H1 (cell line): ENCODE measurements around the gene CASK. TPM values are rescaled to one million over a fixed set of nuclear protein-coding genes. Genes with fewer than 3 reads are reported as not detected.

Source experiments
- CHD1 ChIP-seq: IDR thresholded peaks from 2 replicates; pipeline ENCODE4 v1.6.1; 2012; ENCODE audit warnings: low read depth, low read length, improper control_type of control experiment
- CTBP2 ChIP-seq: IDR thresholded peaks from 2 replicates; pipeline ENCODE4 v1.7.0; 2011; ENCODE audit warnings: borderline replicate concordance, mild to moderate bottlenecking, moderate library complexity, mixed read lengths, low read length; ENCODE audit not compliant: insufficient read depth, insufficient read length
- EZH2 ChIP-seq: fragments of 200-600 bp; sonication (generic); IDR thresholded peaks from 2 replicates; pipeline ENCODE4 v1.7.1; 2012; ENCODE audit warnings: low read depth, mild to moderate bottlenecking, moderate library complexity, low read length, inconsistent platforms; ENCODE audit not compliant: severe bottlenecking
- NANOG ChIP-seq: IDR thresholded peaks from 2 replicates; pipeline ENCODE4 v1.6.1; 2011; ENCODE audit warnings: low read length, low read depth, mild to moderate bottlenecking, inconsistent platforms; ENCODE audit not compliant: insufficient read depth, poor library complexity, severe bottlenecking
- POLR2A ChIP-seq, 2 experiments: IDR thresholded peaks; 1 replicate in 1 of 2; 2 replicates in 1 of 2; pipeline ENCODE4 v1.6.1; 2011; ENCODE audit warnings: low read depth in 2 of 2, low read length in 2 of 2, mild to moderate bottlenecking in 2 of 2; ENCODE audit errors: control extremely low read depth in 1 of 2
- SP4 ChIP-seq: IDR thresholded peaks from 2 replicates; pipeline ENCODE4 v1.6.1; 2012; ENCODE audit warnings: low read length, inconsistent platforms
- TCF12 ChIP-seq: IDR thresholded peaks from 2 replicates; pipeline ENCODE4 v1.6.1; 2011; ENCODE audit warnings: low read depth, mild to moderate bottlenecking, low read length
- YY1 ChIP-seq: IDR thresholded peaks from 2 replicates; pipeline ENCODE4 v1.6.1; 2011; ENCODE audit warnings: low read depth, mild to moderate bottlenecking, low read length
- polyA plus RNA-seq, 7 experiments: library from polyadenylated mRNA; depleted of rRNA in 3 of 7; stranded (reverse) in 5 of 7; unstranded in 2 of 7; fragments of >200 nt in 5 of 7; fragments of 200-250 nt in 2 of 7; gene quantifications; 1 replicate in 5 of 7; 2 replicates in 1 of 7; 4 replicates in 1 of 7; pipeline versions ENCODE4 v1.2.1 to v1.2.3, GENCODE V29; 2011 to 2013; ENCODE audit warnings: missing spikeins in 2 of 7, mixed read lengths in 2 of 7
- total RNA-seq: library from RNA; stranded (reverse); fragmentation: NEBNext Ultra II Directional; extraction: Animal tissue kit (Norgen Biotek cat#: 25700); gene quantifications from 2 replicates; pipeline ENCODE4 v1.2.1, GENCODE V29; 2021
- TF ChIP-seq, protein P1 (sequence below): fragments of 300-600 bp; sonication (generic); IDR thresholded peaks from 2 replicates; pipeline ENCODE4 v1.7.1; 2012; ENCODE audit warnings: low read length, moderate library complexity, mild to moderate bottlenecking, inconsistent platforms; ENCODE audit not compliant: insufficient replicate concordance

CASK gene
- total and polyA plus RNA-seq, 2 of the 8 experiments (the other 6 are each of a cell fraction or from before 2014, with no cell fraction given) = 21.6 to 55.1 TPM

- TF ChIP-seq, protein P1, sequence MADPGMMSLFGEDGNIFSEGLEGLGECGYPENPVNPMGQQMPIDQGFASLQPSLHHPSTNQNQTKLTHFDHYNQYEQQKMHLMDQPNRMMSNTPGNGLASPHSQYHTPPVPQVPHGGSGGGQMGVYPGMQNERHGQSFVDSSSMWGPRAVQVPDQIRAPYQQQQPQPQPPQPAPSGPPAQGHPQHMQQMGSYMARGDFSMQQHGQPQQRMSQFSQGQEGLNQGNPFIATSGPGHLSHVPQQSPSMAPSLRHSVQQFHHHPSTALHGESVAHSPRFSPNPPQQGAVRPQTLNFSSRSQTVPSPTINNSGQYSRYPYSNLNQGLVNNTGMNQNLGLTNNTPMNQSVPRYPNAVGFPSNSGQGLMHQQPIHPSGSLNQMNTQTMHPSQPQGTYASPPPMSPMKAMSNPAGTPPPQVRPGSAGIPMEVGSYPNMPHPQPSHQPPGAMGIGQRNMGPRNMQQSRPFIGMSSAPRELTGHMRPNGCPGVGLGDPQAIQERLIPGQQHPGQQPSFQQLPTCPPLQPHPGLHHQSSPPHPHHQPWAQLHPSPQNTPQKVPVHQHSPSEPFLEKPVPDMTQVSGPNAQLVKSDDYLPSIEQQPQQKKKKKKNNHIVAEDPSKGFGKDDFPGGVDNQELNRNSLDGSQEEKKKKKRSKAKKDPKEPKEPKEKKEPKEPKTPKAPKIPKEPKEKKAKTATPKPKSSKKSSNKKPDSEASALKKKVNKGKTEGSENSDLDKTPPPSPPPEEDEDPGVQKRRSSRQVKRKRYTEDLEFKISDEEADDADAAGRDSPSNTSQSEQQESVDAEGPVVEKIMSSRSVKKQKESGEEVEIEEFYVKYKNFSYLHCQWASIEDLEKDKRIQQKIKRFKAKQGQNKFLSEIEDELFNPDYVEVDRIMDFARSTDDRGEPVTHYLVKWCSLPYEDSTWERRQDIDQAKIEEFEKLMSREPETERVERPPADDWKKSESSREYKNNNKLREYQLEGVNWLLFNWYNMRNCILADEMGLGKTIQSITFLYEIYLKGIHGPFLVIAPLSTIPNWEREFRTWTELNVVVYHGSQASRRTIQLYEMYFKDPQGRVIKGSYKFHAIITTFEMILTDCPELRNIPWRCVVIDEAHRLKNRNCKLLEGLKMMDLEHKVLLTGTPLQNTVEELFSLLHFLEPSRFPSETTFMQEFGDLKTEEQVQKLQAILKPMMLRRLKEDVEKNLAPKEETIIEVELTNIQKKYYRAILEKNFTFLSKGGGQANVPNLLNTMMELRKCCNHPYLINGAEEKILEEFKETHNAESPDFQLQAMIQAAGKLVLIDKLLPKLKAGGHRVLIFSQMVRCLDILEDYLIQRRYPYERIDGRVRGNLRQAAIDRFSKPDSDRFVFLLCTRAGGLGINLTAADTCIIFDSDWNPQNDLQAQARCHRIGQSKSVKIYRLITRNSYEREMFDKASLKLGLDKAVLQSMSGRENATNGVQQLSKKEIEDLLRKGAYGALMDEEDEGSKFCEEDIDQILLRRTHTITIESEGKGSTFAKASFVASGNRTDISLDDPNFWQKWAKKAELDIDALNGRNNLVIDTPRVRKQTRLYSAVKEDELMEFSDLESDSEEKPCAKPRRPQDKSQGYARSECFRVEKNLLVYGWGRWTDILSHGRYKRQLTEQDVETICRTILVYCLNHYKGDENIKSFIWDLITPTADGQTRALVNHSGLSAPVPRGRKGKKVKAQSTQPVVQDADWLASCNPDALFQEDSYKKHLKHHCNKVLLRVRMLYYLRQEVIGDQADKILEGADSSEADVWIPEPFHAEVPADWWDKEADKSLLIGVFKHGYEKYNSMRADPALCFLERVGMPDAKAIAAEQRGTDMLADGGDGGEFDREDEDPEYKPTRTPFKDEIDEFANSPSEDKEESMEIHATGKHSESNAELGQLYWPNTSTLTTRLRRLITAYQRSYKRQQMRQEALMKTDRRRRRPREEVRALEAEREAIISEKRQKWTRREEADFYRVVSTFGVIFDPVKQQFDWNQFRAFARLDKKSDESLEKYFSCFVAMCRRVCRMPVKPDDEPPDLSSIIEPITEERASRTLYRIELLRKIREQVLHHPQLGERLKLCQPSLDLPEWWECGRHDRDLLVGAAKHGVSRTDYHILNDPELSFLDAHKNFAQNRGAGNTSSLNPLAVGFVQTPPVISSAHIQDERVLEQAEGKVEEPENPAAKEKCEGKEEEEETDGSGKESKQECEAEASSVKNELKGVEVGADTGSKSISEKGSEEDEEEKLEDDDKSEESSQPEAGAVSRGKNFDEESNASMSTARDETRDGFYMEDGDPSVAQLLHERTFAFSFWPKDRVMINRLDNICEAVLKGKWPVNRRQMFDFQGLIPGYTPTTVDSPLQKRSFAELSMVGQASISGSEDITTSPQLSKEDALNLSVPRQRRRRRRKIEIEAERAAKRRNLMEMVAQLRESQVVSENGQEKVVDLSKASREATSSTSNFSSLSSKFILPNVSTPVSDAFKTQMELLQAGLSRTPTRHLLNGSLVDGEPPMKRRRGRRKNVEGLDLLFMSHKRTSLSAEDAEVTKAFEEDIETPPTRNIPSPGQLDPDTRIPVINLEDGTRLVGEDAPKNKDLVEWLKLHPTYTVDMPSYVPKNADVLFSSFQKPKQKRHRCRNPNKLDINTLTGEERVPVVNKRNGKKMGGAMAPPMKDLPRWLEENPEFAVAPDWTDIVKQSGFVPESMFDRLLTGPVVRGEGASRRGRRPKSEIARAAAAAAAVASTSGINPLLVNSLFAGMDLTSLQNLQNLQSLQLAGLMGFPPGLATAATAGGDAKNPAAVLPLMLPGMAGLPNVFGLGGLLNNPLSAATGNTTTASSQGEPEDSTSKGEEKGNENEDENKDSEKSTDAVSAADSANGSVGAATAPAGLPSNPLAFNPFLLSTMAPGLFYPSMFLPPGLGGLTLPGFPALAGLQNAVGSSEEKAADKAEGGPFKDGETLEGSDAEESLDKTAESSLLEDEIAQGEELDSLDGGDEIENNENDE = no peak
- no peak for TF ChIP-seq CHD1
- TF ChIP-seq NANOG = no peak
- TF ChIP-seq CTBP2 = no peak
- no peak for TF ChIP-seq EZH2
- no peak for TF ChIP-seq YY1
- TF ChIP-seq POLR2A (IDR thresholded peaks at IDR 0.05; ENCODE audit: control extremely low read depth in 1 of 2, low read depth in 2 of 2, low read length in 2 of 2) = no peak
- no peak for TF ChIP-seq SP4
- TF ChIP-seq TCF12 = no peak
- TF ChIP-seq, all 59 proteins: peak for 0
These were observed 47.1 kb upstream of the CASK start (continued) for GRCh38 chrX:41970419-41970818.
